ENCODE results near the gene SAMD4A.

Gene SAMD4A

GRCh38 chr14:54805445-54806322 lies 238.8 kb downstream of the SAMD4A start:
- TF ChIP-seq ZFX (IDR thresholded peaks at IDR 0.05) (no peak), CTCF (conservative IDR thresholded peaks at IDR 0.05) (peak; percentile 98)
- H3K27ac ChIP-seq, result no peak overlapping the region

GRCh38 chr14:54806616-54807015 lies 239.7 kb downstream of the SAMD4A start:
- H3K27ac ChIP-seq, result no peak overlapping the region
- TF ChIP-seq ZFX (IDR thresholded peaks at IDR 0.05) (no peak), CTCF (conservative IDR thresholded peaks at IDR 0.05) (no peak)

GRCh38 chr14:54807428-54807827 lies 240.5 kb downstream of the SAMD4A start:
- H3K27ac ChIP-seq, result no peak overlapping the region
- TF ChIP-seq CTCF (conservative IDR thresholded peaks at IDR 0.05), result no peak
- TF ChIP-seq ZFX (IDR thresholded peaks at IDR 0.05), result no peak

- TF ChIP-seq ZFX (IDR thresholded peaks at IDR 0.05), result no peak
- no peak for TF ChIP-seq CTCF (conservative IDR thresholded peaks at IDR 0.05)
- H3K27ac ChIP-seq, result no peak overlapping the region
Measured at GRCh38 chr14:54807881-54808280, 241.0 kb downstream of the SAMD4A start.

- no peak overlapping the region for H3K27ac ChIP-seq
- no peak for TF ChIP-seq CTCF (conservative IDR thresholded peaks at IDR 0.05)
- no peak for TF ChIP-seq ZFX (IDR thresholded peaks at IDR 0.05)
Measured at GRCh38 chr14:54808326-54809161, 241.6 kb downstream of the SAMD4A start.

- TF ChIP-seq ZFX (IDR thresholded peaks at IDR 0.05) (no peak), CTCF (conservative IDR thresholded peaks at IDR 0.05) (no peak)
- H3K27ac ChIP-seq, result no peak overlapping the region
Measured at GRCh38 chr14:54809767-54810166, 242.8 kb downstream of the SAMD4A start.

- TF ChIP-seq CTCF (conservative IDR thresholded peaks at IDR 0.05) (no peak), ZFX (IDR thresholded peaks at IDR 0.05) (no peak)
- no peak overlapping the region for H3K27ac ChIP-seq
Measured at GRCh38 chr14:54812617-54813016, 245.7 kb downstream of the SAMD4A start.

Measured in C4-2B (cell line).